H9 (cell line): ENCODE results near the gene CALCA. TPM values are rescaled to one million over a fixed set of nuclear protein-coding genes. Genes with fewer than 3 reads are reported as not detected.

Source experiments
- DNase-seq: peaks from one replicate; pipeline ENCODE4 v3.0.0-alpha.2; 2017
- H2AFZ ChIP-seq: one replicate; pipeline ENCODE4 v1.6.1; 2013; ENCODE audit warnings: mild to moderate bottlenecking, low read length, control low read depth, moderate library complexity
- H2AK5ac ChIP-seq: 2 replicates; pipeline ENCODE4 v1.6.1; 2013; ENCODE audit warnings: low read length, control low read depth, mixed read lengths; ENCODE audit not compliant: insufficient read length
- H2BK120ac ChIP-seq: one replicate; pipeline ENCODE4 v1.6.1; 2013; ENCODE audit warnings: low read depth, mild to moderate bottlenecking, low read length, control low read depth, inconsistent platforms; ENCODE audit not compliant: poor library complexity, severe bottlenecking
- H2BK12ac ChIP-seq: 2 replicates; pipeline ENCODE4 v1.6.1; 2013; ENCODE audit warnings: low read length, control low read depth, mixed read lengths, low read depth; ENCODE audit not compliant: insufficient read length
- H2BK15ac ChIP-seq: 2 replicates; pipeline ENCODE4 v1.6.1; 2013; ENCODE audit warnings: low read depth, low read length, control low read depth
- H2BK20ac ChIP-seq: one replicate; pipeline ENCODE4 v1.6.1; 2013; ENCODE audit warnings: low read depth, mild to moderate bottlenecking, low read length, control low read depth, inconsistent platforms; ENCODE audit not compliant: poor library complexity, severe bottlenecking
- H2BK5ac ChIP-seq: 2 replicates; pipeline ENCODE4 v1.6.1; 2013; ENCODE audit warnings: low read length, control low read depth, mixed read lengths; ENCODE audit not compliant: insufficient read length
- H3K14ac ChIP-seq: 2 replicates; pipeline ENCODE4 v1.6.1; 2013; ENCODE audit warnings: low read length, control low read depth; ENCODE audit not compliant: insufficient read depth
- H3K18ac ChIP-seq: 2 replicates; pipeline ENCODE4 v1.6.1; 2013; ENCODE audit warnings: low read depth, mild to moderate bottlenecking, mixed read lengths, low read length, control low read depth; ENCODE audit not compliant: insufficient read length
- H3K23ac ChIP-seq: 2 replicates; pipeline ENCODE4 v1.6.1; 2013; ENCODE audit warnings: low read length, control low read depth, mixed read lengths, low read depth; ENCODE audit not compliant: insufficient read length
- H3K23me2 ChIP-seq: 2 replicates; pipeline ENCODE4 v1.6.1; 2013; ENCODE audit warnings: low read depth, mild to moderate bottlenecking, mixed read lengths, low read length, control low read depth; ENCODE audit not compliant: insufficient read length, poor library complexity, severe bottlenecking
- H3K27ac ChIP-seq: 2 replicates; pipeline ENCODE4 v1.5.1; 2013; ENCODE audit warnings: low read length, control low read depth, mixed read lengths, low read depth; ENCODE audit not compliant: insufficient read length
- H3K27me3 ChIP-seq: 2 replicates; pipeline ENCODE4 v1.6.1; 2013; ENCODE audit warnings: low read length, control low read depth, inconsistent platforms; ENCODE audit not compliant: insufficient read depth
- H3K4ac ChIP-seq: 2 replicates; pipeline ENCODE4 v1.6.1; 2013; ENCODE audit warnings: low read depth, mild to moderate bottlenecking, control low read depth, inconsistent platforms, low read length, moderate library complexity
- H3K4me1 ChIP-seq: 2 replicates; pipeline ENCODE4 v1.6.1; 2013; ENCODE audit warnings: low read length, control low read depth, inconsistent platforms; ENCODE audit not compliant: insufficient read depth
- H3K4me2 ChIP-seq: 2 replicates; pipeline ENCODE4 v1.6.1; 2013; ENCODE audit warnings: low read length, control low read depth, mixed read lengths; ENCODE audit not compliant: insufficient read length, insufficient read depth
- H3K56ac ChIP-seq: 2 replicates; pipeline ENCODE4 v1.6.1; 2013; ENCODE audit warnings: low read depth, mild to moderate bottlenecking, mixed read lengths, low read length, control low read depth; ENCODE audit not compliant: insufficient read length
- H3K79me1 ChIP-seq: 2 replicates; pipeline ENCODE4 v1.6.1; 2013; ENCODE audit warnings: low read depth, mild to moderate bottlenecking, moderate library complexity, low read length, control low read depth, inconsistent platforms; ENCODE audit not compliant: insufficient read depth, poor library complexity, severe bottlenecking
- H3K79me2 ChIP-seq: 2 replicates; pipeline ENCODE4 v1.6.1; 2013; ENCODE audit warnings: low read length, control low read depth, inconsistent platforms; ENCODE audit not compliant: insufficient read depth
- H3K9ac ChIP-seq: 2 replicates; pipeline ENCODE4 v1.6.1; 2013; ENCODE audit warnings: low read length, control low read depth, mixed read lengths; ENCODE audit not compliant: insufficient read length; ENCODE audit errors: extremely low read depth
- H3K9me3 ChIP-seq: one replicate; pipeline ENCODE4 v1.6.1; 2013; ENCODE audit warnings: low read depth, low read length, inconsistent platforms; ENCODE audit not compliant: control insufficient read depth
- H3T11ph ChIP-seq: one replicate; pipeline ENCODE4 v1.6.1; 2013; ENCODE audit warnings: mild to moderate bottlenecking, low read length, control low read depth, inconsistent platforms
- H4K20me1 ChIP-seq: one replicate; pipeline ENCODE4 v1.6.1; 2013; ENCODE audit not compliant: control insufficient read depth, insufficient read length, insufficient read depth
- H4K5ac ChIP-seq: 2 replicates; pipeline ENCODE4 v1.6.1; 2013; ENCODE audit warnings: low read depth, mild to moderate bottlenecking, mixed read lengths, low read length, control low read depth; ENCODE audit not compliant: insufficient read length
- H4K8ac ChIP-seq: replicated peaks from 2 replicates; pipeline ENCODE4 v1.6.1; 2013; ENCODE audit warnings: low read length, control low read depth, mixed read lengths, low read depth; ENCODE audit not compliant: insufficient read length
- H4K91ac ChIP-seq: 2 replicates; pipeline ENCODE4 v1.6.1; 2013; ENCODE audit warnings: low read depth, mild to moderate bottlenecking, moderate library complexity, mixed read lengths, low read length, control low read depth; ENCODE audit not compliant: insufficient read length
- H3K27ac Mint-ChIP-seq, 3 experiments: 2 replicates in 2 of 3; 3 replicates in 1 of 3; pipeline ENCODE4 v1.8.0; 2020 to 2021; ENCODE audit warnings: mixed read lengths in 3 of 3, mild to moderate bottlenecking in 1 of 3, moderate library complexity in 1 of 3
- H3K27me3 Mint-ChIP-seq: 2 replicates; pipeline ENCODE4 v1.8.0; 2021; ENCODE audit warnings: low read depth, mild to moderate bottlenecking, moderate library complexity, mixed read lengths
- H3K36me3 Mint-ChIP-seq, 3 experiments: 2 replicates in 2 of 3; 3 replicates in 1 of 3; pipeline ENCODE4 v1.8.0; 2020 to 2021; ENCODE audit warnings: low read depth in 3 of 3, mixed read lengths in 3 of 3; ENCODE audit not compliant: insufficient read depth in 1 of 3
- H3K4me1 Mint-ChIP-seq, 2 experiments: 2 replicates each; pipeline ENCODE4 v1.8.0; 2020; ENCODE audit warnings: mixed read lengths in 2 of 2
- H3K4me3 Mint-ChIP-seq, 2 experiments: 2 replicates in 1 of 2; 3 replicates in 1 of 2; pipeline ENCODE4 v1.8.0; 2020 to 2021; ENCODE audit warnings: mild to moderate bottlenecking in 2 of 2, mixed read lengths in 2 of 2, moderate library complexity in 1 of 2
- H3K9me3 Mint-ChIP-seq, 2 experiments: 2 replicates in 1 of 2; 3 replicates in 1 of 2; pipeline ENCODE4 v1.8.0; 2020; ENCODE audit warnings: mild to moderate bottlenecking in 2 of 2, mixed read lengths in 2 of 2, moderate library complexity in 1 of 2
- WGBS: extraction: QIAGEN DNeasy Blood & Tissue Kit; methylation state at CpG from one replicate; pipeline ENCODE4 v1.1.7; 2013; ENCODE audit warnings: missing lambda C conversion rate, low lambda C conversion rate, mixed read lengths; ENCODE audit not compliant: insufficient read length; ENCODE audit errors: extremely low coverage; 5-methylcytosine and 5-hydroxymethylcytosine counted together
- total RNA-seq: library from RNA; stranded (reverse); gene quantifications from 2 replicates; pipeline ENCODE4 v1.2.1, GENCODE V29; 2021
- TF ChIP-seq, protein P1 (sequence below): fragments of 200-600 bp; sonication (generic); conservative IDR thresholded peaks from 3 replicates; pipeline ENCODE4 v1.8.0; 2021; ENCODE audit warnings: antibody characterized with exemption, mild to moderate bottlenecking

Gene CALCA
- total RNA-seq, 1 experiment from 2014 or later, result not detected

- Mint-ChIP-seq H3K27ac (no peak overlapping the region), H3K27me3 (peaks cover 4% of the 10 kb centered on the region), H3K4me1 (peaks cover 2 to 10% of the 10 kb centered on the region in 2 experiments; a peak in 2 of 4 replicates), H3K36me3 (peaks cover 12 to 21% (median 17%) of the 10 kb centered on the region in 3 experiments; a peak in 6 of 7 replicates), H3K4me3 (no peak overlapping the region), H3K9me3 (peaks cover 35 to 36% of the 10 kb centered on the region in 2 experiments)
- Histone ChIP-seq H3K23ac (no peak overlapping the region), H3K9me3 (no peaks in the 10 kb centered on the region), H2AFZ (no peak overlapping the region), H3K79me2 (no peaks in the 10 kb centered on the region), H3K56ac (no peak overlapping the region), H4K8ac (no peak overlapping the region), H2BK5ac (no peak overlapping the region), H3K27ac (no peak overlapping the region), H2BK12ac (no peak overlapping the region), H3K9ac (no peak overlapping the region), H4K5ac (no peak overlapping the region), H2AK5ac (no peak overlapping the region), H3K18ac (no peak overlapping the region), H3K79me1 (no peaks in the 10 kb centered on the region), H2BK15ac (no peak overlapping the region), H3K14ac (no peak overlapping the region), H3K27me3 (no peaks in the 10 kb centered on the region), H2BK120ac (no peak overlapping the region), H4K20me1 (no peaks in the 10 kb centered on the region), H3K4ac (no peak overlapping the region), H2BK20ac (no peak overlapping the region), H3K23me2 (no peaks in the 10 kb centered on the region), H4K91ac (no peak overlapping the region), H3K4me1 (no peaks in the 10 kb centered on the region), H3K4me2 (no peak overlapping the region), H3T11ph (no peak overlapping the region)
- TF ChIP-seq, protein P1, sequence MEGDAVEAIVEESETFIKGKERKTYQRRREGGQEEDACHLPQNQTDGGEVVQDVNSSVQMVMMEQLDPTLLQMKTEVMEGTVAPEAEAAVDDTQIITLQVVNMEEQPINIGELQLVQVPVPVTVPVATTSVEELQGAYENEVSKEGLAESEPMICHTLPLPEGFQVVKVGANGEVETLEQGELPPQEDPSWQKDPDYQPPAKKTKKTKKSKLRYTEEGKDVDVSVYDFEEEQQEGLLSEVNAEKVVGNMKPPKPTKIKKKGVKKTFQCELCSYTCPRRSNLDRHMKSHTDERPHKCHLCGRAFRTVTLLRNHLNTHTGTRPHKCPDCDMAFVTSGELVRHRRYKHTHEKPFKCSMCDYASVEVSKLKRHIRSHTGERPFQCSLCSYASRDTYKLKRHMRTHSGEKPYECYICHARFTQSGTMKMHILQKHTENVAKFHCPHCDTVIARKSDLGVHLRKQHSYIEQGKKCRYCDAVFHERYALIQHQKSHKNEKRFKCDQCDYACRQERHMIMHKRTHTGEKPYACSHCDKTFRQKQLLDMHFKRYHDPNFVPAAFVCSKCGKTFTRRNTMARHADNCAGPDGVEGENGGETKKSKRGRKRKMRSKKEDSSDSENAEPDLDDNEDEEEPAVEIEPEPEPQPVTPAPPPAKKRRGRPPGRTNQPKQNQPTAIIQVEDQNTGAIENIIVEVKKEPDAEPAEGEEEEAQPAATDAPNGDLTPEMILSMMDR, result no peak
- WGBS, result no CpG with 5 or more reads among the region's 1 CpG
- DNase-seq, result no peak
Observed at GRCh38 chr11:14938936-14939335, 33.2 kb downstream of the CALCA start.
